Fibroblast of mammary gland (primary cell): ENCODE results near the gene ANKFY1.

Source experiments
- DNase-seq: peaks from one replicate; pipeline ENCODE4 v3.0.0-alpha.2; 2010; ENCODE audit warnings: low read depth
- H3K4me3 ChIP-seq: 2 replicates; pipeline ENCODE4 v1.5.1; 2011; ENCODE audit warnings: low read depth, mild to moderate bottlenecking, low read length, moderate library complexity; ENCODE audit not compliant: control insufficient read depth
- TF ChIP-seq, protein P1 (sequence below): conservative IDR thresholded peaks from 2 replicates; pipeline ENCODE4 v1.5.1; 2011; ENCODE audit warnings: low read depth, low read length, inconsistent platforms; ENCODE audit not compliant: control insufficient read depth, insufficient read depth

Gene ANKFY1

DNA sequence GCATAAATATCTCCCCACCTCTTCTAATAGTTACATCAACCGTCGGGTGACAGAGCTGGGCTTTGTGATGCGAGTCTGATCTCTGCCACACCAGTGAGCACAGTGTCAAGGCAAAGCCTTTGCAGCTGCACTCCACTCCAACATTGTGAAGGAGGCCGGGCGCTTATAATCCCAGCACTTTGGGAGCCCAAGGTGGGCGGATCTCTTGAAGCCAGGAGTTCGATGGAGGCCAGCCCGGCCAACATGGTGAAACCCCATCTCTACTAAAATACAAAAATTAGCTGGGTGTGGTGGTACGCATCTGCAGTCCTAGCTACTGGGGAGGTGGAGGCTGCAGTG is 101.8 kb downstream of the ANKFY1 start:
- DNase-seq: no peak
- no peak overlapping the region for H3K4me3 ChIP-seq
- TF ChIP-seq, protein P1, sequence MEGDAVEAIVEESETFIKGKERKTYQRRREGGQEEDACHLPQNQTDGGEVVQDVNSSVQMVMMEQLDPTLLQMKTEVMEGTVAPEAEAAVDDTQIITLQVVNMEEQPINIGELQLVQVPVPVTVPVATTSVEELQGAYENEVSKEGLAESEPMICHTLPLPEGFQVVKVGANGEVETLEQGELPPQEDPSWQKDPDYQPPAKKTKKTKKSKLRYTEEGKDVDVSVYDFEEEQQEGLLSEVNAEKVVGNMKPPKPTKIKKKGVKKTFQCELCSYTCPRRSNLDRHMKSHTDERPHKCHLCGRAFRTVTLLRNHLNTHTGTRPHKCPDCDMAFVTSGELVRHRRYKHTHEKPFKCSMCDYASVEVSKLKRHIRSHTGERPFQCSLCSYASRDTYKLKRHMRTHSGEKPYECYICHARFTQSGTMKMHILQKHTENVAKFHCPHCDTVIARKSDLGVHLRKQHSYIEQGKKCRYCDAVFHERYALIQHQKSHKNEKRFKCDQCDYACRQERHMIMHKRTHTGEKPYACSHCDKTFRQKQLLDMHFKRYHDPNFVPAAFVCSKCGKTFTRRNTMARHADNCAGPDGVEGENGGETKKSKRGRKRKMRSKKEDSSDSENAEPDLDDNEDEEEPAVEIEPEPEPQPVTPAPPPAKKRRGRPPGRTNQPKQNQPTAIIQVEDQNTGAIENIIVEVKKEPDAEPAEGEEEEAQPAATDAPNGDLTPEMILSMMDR: no peak

DNA sequence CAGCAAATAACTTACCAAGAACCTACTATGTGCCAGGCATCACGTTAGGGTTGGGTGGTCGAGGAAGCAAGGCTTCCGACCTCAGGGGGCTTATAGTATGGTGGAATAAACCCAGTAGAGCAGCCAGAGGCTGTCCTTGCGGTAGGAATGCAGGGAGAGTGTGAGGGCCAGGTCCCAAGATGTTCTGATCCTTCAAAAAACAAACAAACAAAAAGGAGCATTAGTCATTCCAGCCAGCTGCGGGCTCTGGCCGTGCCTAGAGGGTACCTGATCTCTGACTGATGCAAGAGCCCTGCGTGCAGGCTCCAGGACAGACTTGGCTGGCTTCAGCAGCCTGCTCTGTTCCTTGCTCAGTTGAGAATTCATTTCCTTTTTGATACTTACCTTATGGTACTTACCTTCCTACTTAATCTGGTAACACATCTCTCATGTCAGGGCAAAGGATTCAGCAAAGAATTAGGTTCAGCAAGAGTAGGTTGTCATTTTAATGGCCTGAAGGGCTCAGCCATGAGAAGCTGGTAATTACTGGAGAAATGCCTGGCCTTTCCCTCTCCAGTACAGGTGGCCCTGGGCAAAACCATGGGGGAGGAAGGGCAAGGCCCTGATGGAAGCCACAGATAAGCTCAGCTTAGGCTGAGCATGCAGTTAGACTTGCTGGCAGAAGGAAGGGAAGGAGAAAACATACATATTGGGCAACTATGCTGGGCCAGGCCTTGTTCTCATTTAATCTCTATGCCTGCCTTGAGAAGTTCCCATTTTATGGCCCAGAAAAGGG is 102.4 kb downstream of the ANKFY1 start:
- DNase-seq: peak; percentile 92
- TF ChIP-seq, protein P1: peak; percentile 46
- H3K4me3 ChIP-seq: no peak overlapping the region

DNA sequence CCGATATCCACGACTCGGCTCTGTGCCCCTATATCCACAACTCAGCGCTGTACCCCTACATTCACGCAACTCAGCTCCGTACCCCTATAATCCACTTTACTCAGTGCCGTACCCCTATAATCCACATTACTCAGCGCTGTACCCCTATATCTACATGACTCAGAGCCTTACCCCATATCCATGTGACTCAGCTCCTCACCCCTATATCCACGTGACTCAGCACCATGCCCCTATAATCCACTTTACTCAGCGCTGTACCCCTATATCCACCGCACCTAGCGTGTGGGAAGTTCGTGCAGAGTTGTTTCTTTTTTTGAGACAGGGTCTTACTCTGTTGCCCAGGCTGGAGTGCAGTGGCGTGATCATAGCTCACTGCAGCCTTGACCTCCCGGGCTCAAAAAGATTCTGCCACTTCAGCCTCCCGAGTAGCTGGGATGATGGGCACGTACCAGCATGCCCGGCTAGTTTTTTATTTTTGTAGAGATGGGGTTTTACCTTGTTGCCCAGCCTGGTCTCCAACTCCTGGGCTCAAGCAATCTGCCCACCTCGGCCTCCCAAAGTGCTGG is 103.4 kb downstream of the ANKFY1 start:
- TF ChIP-seq, protein P1: no peak

DNA sequence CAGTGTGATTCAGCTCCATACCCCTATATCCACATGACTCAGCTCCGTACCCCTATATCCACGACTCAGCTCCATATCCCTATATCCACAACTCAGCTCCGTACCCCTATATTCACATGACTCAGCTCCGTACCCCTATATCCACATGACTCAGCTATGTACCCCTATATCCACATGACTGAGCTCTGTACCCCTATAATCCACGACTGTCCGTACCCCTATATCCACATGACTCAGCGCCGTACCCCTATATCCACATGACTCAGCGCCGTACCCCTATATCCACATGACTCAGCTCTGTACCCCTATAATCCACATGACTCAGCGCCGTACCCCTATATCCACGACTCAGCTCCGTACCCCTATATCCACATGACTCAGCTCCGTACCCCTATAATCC is 104.0 kb downstream of the ANKFY1 start:
- TF ChIP-seq, protein P1: no peak
- DNase-seq: no peak
- H3K4me3 ChIP-seq: no peak overlapping the region

More for the DNA sequence above, 103.4 kb downstream of the ANKFY1 start:
- H3K4me3 ChIP-seq: no peak overlapping the region
- DNase-seq: no peak

- no peak for DNase-seq
- no peak overlapping the region for H3K4me3 ChIP-seq
Observed at GRCh38 chr17:4157618-4158333, 106.0 kb downstream of the ANKFY1 start.

DNA sequence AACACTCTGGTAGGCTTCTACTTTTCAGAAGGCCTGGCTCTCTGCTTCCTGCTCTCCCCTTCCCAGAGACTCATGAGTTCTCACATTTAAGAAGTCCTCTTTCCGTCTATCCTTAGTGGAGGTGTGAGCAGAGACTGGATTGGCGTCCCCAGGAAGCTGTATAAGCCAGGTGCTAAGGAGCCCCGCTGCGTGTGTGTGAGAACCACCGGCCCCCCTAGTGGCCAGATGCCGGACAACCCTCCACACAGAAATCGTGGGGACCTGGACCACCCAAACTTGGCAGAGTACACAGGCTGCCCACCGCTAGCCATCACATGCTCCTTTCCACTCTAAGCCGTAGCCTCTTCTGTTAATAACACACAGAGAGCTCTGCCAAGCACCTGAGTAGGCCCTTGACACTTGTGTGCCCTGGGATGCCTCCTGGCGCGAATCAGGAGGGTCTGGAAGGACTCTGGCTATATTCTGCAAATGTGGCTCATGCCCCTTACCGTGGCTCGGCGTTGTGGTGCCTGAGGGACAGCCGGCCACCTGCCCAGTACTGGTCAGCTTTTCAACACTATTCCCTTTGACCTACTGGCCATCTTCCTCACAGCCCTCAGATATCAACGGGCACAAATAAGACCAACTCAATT is 106.9 kb downstream of the ANKFY1 start:
- TF ChIP-seq, protein P1: no peak
- H3K4me3 ChIP-seq: no peak overlapping the region
- DNase-seq: no peak

More at GRCh38 chr17:4157618-4158333, 106.0 kb downstream of the ANKFY1 start:
- TF ChIP-seq, protein P1: no peak
